HG03064 (cell line): Measurements from ENCODE around the gene IARS2.
"Not testable (repeated sequence)": the region's sequence is repeated elsewhere in the genome, so short reads cannot be mapped to it uniquely, and the experiment has no call there.

Experiments
- ATAC-seq: cut with Tn5 transposase; IDR thresholded peaks from one replicate; pipeline ENCODE4 v1.9.1; 2021; ENCODE audit warnings: low read depth; ENCODE audit not compliant: unreplicated experiment

IARS2 gene

DNA sequence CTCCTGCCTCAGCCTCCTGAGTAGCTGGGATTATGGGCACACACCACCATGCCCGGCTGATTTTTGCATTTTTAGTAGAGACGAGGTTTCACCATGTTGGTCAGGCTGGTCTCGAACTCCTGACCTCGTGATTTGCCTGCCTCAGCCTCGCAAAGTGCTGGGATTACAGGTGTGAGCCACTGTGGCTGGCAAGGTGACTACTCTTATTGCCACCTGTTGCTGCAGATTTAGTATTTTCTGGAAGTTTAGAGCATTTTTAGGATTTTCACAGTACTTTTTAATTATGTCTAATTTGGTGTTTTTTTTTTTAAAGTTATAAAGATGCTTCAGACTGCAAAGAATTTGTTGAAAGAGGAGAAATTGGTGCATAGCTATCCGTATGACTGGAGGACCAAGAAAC, 16.5 kb downstream of the IARS2 start:
- ATAC-seq, result not testable (repeated sequence)

DNA sequence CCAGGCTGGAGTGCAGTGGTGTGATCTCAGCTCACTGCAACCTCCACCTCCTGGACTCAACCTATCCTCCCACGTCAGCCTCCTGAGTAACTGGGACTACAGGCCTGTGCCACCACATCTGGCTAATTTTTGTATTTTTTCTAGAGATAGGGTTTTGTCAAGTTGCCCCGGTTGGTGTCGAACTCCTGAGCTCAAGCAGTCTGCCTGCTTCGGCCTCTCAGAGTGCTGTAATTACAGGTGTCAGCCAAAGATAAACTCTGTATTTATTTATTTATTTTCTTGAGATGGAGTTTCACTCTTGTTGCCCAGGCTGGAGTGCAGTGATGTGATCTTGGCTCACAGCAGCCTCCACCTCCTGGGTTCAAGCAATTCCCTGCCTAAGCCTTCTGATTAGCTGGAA, 18.7 kb downstream of the IARS2 start:
- not testable (repeated sequence) for ATAC-seq

DNA sequence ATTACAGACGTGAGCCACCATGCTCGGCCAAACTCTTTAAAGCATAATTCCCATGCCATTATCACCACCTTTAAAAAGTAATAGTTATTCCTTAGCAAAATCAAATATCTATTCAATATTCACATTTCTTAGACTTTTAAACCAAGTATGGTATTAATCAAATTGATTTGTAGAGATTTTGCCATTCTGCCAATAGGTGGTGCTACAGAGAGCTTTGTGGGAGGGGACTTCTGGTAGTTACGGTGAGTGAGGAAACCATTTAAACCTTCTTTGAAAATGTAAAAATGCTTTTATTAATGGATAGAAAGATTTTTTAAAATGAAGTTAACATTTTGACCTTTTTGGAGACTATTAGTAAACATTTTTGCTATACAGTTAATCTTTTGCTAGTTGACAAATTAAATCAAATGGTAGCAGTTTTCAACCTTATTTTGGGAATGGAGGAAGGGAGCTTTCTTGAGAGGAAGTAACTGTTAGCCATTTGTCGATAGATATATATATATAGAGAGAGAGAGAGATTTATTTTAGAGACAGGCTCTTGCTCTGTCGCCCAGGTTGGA, 19.3 kb downstream of the IARS2 start:
- ATAC-seq, result no peak

DNA sequence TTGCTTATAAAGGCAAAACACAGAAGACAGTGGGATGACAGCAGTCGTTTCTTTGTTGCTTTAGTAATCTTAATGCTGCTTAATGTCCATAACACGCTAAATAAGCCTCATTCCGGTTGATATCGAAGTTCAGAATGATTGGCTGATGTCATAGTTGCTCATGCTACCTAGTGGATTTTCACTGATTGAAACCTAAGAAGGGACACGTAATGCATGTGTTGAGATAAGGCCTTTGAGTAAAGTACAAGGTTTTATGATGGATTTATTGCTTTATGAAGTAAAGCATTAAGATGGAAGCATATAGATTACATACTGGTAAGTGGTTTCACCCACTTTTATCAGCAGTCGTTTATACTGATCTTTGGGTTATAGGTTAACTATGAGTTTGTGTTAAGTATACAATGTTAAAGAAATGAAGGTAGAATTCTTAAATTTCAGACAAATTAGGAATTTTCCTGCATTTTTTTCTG, 25.1 kb downstream of the IARS2 start:
- no peak for ATAC-seq

DNA sequence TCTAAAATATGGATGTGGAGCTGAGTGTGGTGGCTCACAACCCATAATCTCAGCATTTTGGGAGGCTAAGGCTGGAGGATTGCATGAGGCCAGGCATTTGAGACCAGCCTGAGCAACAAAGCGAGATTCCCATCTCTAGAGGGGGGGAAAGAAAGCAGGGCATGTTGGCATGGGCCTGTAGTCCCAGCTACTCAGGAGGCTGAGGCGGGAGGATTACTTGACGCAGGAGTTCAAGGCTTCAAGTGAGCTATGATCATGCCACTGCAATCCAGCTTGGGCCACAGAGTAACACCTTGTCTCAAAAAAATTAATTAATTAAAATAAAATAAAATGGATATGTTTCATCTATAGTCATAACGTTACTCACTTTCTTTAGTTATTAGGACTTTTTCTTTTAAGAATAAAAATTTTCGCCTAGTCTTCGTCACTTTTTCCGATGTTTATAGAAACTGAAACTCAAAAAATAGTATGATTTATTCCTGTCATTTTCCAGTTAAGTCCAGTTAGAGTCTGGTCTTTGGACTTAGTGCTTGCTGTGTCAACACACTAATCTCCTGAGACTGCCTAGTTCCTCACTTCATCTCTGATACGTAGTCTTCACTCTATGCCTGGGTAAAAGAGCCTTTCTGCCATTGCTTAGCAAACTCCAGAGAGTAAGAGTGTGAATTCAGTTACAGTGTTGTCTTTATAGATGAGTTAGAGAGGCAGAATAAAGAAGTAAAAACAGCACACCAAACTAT, 28.0 kb downstream of the IARS2 start:
- no peak for ATAC-seq

- ATAC-seq, result no peak
Measured at GRCh38 chr1:220123066-220123465, 29.1 kb downstream of the IARS2 start.

DNA sequence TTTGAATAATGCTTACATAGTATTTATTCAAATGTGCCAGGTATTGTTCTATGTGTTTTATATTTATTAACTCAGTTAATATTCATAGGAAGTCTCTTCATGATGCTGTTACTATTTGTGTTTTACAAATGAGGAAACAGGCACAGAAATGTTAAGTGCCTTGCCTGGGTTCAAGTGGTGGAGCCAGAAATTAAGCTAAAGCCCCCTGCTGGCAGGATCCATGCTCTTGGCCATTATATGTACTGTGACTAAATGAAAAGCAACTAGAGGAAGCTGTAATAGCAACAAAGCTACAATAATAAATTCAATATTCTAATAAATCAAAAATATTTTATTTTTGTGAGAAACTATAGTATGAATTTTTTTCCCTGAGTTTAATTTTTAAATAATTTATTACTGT, 30.0 kb downstream of the IARS2 start:
- ATAC-seq, result no peak

DNA sequence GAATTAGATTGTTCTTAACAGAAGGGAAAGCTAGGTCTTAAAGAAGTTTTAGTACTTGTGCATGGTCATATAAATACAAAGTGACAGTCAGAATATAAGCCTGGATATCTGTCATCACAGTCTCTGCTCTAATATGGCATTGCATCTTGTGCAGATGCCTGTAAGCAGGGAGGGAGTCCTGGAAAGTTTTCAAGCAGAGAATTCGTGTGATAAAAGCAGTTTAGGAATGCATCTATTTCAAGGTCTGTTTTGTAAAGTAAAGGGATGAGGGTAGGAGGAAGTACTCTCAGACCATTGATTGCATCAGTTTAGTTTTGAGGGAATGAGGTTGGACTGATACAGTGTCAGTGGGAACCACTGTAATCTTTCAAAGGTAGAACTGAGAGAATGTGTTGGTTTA, 30.6 kb downstream of the IARS2 start:
- no peak for ATAC-seq

DNA sequence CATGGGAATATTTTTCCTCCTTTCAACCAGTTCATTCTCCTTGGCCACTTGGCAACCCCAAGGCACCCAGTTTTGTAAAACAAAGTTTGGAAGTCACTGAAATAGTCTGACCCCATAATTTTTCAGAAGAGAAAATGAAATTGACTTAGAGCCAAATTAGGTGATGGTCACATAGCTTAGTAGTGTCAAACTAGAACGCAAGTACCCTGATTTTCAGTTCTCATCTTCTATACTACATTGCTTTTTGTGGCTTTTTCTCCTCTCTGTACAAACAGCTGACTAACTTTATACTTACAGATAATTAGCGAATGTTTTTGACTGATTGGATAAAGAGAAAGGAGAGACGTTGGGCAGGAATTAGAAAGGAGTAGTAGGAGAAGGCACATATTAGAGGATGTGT, 33.1 kb downstream of the IARS2 start:
- no peak for ATAC-seq

DNA sequence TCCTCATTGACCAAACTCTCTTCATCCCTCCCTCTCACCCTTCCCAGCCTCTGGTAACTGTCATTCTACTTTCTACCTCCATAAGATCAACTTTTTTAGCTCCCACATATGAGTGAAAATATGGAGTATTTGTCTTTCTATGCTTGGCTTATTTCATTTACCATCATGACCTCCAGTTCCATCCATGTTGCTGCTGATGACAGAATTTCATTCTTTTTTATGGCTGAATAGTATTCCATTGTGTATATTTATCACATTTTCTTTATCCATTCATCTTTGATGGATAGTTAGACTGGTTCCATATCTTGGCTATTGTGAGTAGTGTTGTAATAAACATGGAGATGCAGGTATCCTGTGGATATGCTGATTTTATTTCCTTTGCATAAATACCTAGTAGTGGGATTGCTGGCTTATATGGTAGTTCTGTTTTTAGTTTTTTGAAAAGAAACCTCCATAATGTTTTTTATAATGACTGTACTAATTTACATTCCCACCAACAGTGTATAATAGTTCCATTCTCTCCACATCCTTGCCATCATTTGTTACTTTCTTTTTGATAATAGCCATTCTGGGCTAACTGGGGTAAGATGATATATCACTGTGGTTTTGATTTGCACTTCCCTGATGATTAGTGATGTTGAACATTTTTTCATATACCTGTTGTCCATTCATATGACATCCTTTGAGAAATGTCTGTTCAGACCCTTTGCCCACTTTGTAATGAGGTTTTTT, 35.7 kb downstream of the IARS2 start:
- no peak for ATAC-seq

- no peak for ATAC-seq
Measured at GRCh38 chr1:220135755-220136154, 41.8 kb downstream of the IARS2 start.

DNA sequence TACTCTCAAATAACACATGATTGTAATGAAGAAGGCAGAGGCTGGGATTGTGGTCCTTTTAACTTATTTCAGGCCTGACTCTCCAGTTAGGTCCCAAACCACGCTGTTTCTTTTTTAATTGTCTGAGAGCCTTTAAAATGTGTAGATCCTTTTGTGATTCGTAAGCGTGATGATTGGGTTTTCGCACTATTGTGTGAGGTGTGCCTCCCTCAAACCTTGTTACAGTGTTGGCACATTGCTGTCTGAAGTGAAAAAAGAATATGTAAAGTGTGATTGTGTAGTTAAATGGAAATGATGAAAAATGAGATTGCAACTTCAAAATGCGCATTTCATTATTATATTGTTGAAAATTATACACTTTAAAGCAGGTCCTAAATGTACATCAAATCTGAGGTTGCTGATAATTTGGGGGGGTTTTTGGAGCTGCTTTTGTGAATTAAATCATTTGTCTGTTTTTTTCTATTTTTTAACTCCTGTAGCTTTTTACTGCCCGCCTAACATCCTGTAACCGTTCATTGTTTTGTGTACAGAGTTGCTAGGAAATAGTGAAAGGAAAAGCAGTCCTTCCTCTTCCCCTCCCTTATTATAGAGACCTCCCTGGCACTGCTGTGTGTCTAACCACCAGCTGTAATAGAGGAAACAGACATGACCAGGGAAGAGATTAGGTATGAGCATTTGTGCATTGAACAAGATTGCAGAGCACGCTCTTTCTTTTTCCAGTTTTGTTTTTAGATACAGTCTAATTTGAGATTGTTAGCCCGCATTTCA, 43.3 kb downstream of the IARS2 start:
- no peak for ATAC-seq

GRCh38 chr1:220139966-220140365, 46.0 kb downstream of the IARS2 start:
- no peak for ATAC-seq

GRCh38 chr1:220144051-220144450, 50.1 kb downstream of the IARS2 start:
- no peak for ATAC-seq

- ATAC-seq, result no peak
Measured at GRCh38 chr1:220149742-220150141, 55.8 kb downstream of the IARS2 start.

- ATAC-seq, result no peak
Measured at GRCh38 chr1:220151454-220151853, 57.5 kb downstream of the IARS2 start.

DNA sequence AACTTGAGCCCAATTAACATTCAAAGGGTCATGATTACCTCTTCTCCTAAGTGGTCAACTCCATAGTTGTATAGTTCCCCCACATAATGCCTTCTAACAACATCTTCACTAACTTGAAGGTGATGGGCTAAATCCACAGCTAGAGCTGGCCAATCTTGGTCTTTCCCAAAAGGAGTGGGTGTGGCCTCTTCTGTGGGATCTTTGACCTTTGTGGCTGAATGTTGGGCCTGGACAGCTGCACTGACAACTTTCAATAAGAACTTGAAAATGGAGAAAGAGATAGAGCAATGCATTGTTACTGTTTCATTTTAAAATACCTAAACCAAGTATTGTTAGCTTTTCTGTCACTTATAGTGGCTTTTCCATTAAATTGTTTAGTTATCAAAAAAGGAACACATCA, 59.2 kb downstream of the IARS2 start:
- ATAC-seq, result no peak

GRCh38 chr1:220156620-220157146, 62.8 kb downstream of the IARS2 start:
- no peak for ATAC-seq

DNA sequence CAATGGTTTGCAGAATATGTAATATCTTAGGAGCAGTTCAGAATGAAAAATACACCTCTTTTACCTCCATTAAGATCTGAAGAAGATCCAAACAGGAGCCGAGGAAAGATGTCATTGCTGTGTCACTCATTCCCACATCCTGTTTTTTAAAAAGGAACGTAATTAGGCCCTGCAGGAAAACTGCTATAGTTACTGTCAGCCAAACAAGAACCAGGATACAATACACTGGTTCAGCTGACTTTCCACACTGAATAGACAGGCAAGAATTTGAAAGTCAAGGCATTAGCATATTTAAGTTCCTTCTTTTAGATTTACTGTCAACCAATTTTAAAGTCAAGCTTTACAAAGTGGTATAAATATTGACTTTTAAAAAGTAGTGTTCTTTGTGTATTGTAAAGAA, 63.8 kb downstream of the IARS2 start:
- no peak for ATAC-seq

DNA sequence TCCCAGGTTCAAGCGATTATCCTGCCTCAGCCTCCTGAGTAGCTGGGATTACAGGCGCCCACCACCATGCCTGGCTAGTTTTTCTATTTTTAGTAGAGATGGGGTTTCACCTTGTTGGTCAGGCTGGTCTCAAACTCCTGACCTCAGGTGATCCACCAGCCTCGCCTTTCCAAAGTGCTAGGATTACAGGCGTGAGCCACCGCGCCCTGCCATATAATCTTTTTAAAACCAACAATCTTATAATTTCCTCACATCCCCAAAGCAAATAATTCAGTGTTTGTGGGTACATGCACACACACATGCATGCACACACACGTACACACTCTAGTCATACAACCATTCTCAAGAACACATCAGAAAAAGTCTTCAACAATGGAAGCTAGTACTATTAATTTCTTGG, 64.6 kb downstream of the IARS2 start:
- not testable (repeated sequence) for ATAC-seq

DNA sequence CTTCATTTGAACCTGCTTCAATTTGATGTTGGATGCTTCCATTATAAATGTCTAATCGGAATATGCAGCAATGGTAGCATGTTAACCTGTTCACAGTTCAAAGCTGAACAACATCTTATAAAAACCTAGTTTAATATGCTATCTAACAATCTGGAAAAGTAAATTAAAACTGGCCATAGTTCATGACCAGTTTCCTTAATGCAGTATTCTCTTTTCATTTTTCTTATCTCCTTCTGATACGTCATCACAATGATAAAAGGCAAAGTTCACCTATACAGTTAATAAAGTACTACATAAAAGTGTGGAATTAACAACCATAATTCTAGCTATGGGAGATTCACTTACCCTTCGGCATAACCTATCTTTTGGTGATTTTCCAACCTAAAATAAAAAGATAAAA, 65.1 kb downstream of the IARS2 start:
- no peak for ATAC-seq
